Activated CD4-positive, alpha-beta T cell treated with anti-CD3 and anti-CD28 coated beads, Interleukin-2, amount 50 U/mL, for 24 hours (primary cell): Measurements from ENCODE around the gene OR51B4.
"Not testable (repeated sequence)": the region's sequence is repeated elsewhere in the genome, so short reads cannot be mapped to it uniquely, and the experiment has no call there.

ENCODE experiments used
- DNase-seq, 2 donors: peaks; one replicate each; pipeline ENCODE4 v3.0.0-alpha.2; 2020; ENCODE audit warnings: low read depth in 1 of 2, low spot score in 1 of 2

OR51B4 gene, protein sequence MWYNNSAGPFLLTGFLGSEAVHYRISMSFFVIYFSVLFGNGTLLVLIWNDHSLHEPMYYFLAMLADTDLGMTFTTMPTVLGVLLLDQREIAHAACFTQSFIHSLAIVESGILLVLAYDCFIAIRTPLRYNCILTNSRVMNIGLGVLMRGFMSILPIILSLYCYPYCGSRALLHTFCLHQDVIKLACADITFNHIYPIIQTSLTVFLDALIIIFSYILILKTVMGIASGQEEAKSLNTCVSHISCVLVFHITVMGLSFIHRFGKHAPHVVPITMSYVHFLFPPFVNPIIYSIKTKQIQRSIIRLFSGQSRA

GRCh38 chr11:5301846-5302245, at the start of gene OR51B4:
OR51B4 (minus strand) TSS chr11:5301946; CDS start chr11:5301946, 0 bp downstream.
- no peak for DNase-seq

DNA sequence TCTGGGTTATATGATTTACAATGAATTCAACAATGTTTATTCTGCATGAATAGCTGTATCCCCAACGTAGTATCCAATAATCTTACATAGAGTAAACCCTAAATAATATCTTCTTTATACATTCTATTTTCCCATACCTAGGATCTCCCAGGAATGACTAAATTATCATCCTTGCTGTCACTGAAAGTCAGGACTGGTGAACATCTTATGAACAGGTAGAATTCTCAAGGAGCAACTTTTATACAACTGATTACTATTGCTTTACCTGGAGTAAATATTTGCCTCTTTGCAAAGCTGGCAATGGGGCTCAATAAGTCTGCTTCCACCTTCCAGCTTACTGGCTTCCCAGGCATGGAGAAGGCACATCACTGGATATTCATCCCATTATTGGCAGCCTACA, 49.5 kb upstream of the OR51B4 start, which contains the start of gene OR51B6:
Gene OR51B6 (plus strand): TSS at position 301 of the 400 bp plus-strand sequence. CDS start 0 bp downstream, at position 301.
- no peak for DNase-seq

DNA sequence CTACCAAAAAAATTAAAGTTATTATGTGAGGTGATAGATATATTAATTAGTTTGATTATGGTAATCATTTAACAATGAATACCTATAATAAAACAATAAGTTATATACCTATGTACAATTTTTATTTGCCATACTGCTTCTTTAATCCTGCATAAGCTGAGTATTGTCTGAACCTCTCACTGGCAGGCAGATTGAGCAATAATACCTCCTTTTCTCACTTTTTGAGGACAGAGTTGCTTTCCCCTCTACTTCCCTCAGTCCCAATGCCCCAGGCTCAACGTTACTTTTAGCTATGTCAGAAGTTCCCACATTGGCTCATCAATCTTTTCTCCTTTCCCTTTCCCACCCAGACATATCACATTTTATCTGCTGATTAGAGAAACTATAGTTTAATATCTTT, 47.8 kb upstream of the OR51B4 start:
- DNase-seq, result no peak

DNA sequence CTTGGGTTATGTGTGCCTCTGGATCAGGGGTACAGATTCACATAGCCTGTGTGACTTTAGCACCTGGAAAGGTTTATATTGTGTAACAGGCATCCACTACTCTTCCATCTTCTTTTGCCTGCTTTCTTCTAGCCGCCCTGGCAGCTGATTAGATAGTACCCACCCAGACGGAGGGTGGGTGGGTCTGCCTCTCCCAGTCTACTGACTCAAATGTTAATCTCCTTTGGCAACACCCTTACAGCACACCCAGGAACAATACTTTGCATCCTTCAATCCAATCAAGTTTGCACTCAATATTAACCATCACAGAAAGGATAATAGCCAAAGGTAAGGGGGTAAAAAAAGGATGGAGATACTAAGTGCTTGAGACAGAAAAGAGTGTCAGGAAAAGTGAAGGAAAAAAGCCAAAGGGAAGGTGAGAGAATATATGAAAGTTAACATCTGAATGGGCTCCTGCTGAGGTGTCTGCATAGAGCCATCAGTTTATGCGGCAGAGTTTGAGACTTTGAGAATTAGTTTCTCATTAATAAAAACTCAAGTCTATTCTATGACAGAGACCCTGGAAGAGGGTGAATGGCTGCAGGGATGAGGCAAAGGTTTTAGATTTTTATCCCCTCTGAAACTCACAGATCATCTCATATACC, 46.9 kb upstream of the OR51B4 start:
- DNase-seq, result no peak

DNA sequence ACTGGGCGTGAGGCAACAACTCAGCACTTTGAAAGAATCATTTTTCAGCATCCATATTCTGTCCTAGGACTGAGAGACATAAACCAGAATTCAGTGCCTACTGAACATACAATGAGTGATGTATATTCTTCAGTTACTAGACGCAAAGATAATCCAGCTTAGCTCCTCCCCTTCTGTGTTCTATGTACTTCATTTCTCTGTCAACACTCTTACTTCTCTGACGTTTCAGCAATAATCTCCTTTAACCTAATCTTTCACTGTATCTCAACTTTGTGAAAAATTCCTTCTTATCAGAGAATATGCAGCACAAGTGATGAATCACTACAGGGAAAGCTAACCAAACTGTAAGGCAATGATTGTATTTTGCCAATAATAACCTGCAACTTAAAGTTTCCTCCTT, 44.1 kb upstream of the OR51B4 start:
- DNase-seq, result no peak

- no peak for DNase-seq
These were observed 42.0 kb upstream of the OR51B4 start, which contains the start of gene OR51B5 for GRCh38 chr11:5343474-5344335. OR51B5 (minus strand) TSS chr11:5343524; CDS start chr11:5343524, 0 bp downstream.

- no peak for DNase-seq
These were observed 38.1 kb upstream of the OR51B4 start for GRCh38 chr11:5339771-5340322.

- DNase-seq, result not testable (repeated sequence)
These were observed 35.5 kb upstream of the OR51B4 start for GRCh38 chr11:5337253-5337652.

DNA sequence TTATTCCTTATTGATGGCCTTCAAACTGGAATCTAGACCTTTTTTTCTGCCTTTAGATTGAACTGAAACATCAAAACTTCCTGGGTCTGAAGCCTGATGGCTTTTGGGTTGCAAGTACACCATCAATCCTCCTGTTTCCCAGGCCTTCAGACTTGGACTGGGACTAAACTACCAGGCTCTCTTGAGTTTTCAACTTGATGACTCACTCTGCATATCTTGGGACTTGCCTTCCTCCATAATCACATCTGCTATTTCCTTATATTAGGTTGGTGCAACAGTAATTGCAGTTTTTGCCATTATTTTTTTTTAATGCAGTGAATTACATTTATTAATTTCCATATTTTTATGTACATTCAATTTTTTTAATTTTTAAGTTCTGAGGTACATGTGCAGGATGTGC, 34.6 kb upstream of the OR51B4 start:
- no peak for DNase-seq

DNA sequence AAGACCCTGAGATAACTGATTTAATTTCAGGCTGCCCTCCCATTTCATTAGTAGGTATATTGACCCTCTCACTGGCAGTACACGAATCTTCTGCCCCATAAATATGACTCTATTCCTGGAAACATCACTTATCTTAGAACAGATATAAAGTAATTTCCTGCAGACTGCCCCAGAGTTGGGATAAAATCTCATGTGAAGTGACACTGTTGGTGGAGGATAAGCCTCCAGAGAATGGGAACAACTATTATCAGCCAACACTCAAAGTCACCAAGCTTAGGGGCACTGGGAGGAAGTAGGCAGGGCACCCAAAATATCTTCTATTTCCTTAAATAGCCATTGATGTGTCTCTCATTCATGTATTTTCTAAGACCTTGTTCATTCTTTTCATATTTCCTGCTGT, 33.4 kb upstream of the OR51B4 start:
- DNase-seq, result no peak

- no peak for DNase-seq
These were observed 22.5 kb upstream of the OR51B4 start, which contains the start of gene OR51B2 for GRCh38 chr11:5324197-5324596. OR51B2 (minus strand) TSS chr11:5324297; CDS start chr11:5324297, 0 bp downstream.

DNA sequence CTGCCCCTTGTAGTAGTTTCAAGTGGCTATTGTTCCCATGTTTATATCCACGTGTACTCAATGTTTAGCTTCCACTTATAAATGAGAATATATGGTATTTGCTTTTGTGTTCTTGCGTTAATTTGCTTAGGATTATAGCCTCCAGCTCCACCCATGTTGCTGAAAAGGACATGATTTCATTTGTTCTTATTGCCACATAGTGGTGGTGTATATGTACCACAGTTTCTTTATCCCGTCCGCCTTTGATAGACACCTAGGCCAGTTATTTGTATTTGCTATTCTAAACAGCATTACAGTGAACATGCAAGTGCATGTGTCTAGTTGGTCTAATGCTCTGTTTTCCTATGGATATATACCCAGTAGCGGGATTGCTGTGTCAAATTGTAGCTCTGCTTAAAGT, 15.5 kb upstream of the OR51B4 start:
- DNase-seq, result no peak

DNA sequence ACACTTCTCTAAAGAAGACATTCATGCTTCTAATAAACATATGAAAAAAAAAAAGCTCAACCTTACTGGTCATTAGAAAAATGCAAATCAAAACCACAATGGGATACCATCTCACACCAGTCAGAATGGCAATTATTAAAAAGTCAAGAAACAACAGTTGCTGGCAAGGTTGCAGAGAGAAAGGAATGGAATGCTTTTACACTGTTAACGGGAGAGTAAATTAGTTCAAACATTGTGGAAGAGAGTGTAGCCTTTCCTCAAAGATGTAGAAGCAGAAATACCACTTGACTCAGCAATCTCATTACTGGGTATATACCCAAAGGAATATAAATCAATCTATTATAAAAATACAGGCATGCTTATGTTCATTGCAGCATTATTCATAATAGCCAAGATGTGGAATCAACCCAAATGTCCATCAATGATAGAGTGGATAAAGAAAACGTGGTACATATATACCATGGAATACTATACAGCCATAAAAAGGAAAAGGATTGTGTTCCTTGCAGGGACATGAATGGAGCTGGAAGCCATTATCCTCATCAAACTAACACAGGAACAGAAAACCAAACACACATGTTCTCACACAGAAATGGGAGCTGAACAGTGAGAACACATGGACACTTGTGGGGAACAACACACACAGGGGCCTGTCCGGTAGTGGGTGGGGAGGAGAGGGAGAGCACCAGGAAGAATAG, 11.7 kb upstream of the OR51B4 start:
- not testable (repeated sequence) for DNase-seq

- no peak for DNase-seq
These were observed 8.7 kb upstream of the OR51B4 start for GRCh38 chr11:5310423-5310822.

GRCh38 chr11:5307256-5308019, 5.7 kb upstream of the OR51B4 start:
- no peak for DNase-seq

GRCh38 chr11:5304046-5304445, 2.3 kb upstream of the OR51B4 start:
- DNase-seq, result no peak

DNA sequence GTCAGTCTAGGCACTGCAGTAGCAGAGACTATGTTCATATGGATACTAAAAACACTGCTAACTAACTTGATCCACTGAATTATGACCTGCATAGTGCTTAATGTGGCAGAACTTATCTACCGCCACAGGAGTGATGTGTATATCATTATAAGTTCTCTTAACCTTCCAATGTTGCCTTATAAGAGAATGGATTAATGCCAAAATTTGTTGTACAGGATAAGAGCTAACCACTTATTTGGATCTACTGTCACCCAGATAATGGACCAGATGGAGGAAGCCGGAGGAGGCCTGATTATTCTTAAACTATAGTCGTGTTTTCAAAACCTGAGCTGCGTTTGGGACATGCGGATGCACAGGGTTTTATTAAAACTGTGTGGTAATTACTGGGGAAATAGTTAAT, 1.9 kb upstream of the OR51B4 start:
- no peak for DNase-seq

- no peak for DNase-seq
These were observed 1.5 kb downstream of the OR51B4 start for GRCh38 chr11:5300251-5300650.

DNA sequence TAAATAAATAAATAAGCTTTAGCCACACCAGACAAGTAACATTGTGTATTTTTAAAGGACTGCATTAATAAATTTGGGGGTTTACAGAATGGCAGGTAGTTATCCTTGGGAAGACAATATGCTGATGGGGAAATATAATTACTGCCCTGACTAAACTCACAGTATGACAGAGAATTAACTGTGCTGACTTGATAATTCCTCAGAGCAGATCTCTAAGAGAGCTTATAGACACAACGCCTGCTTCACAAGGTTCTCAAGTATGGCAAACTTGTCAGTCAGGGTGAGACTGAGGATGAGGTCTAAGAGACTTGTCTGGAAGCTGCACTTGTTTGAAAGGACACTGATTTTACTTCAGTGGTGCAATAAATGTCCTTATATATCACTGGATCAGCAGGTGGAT, 3.3 kb downstream of the OR51B4 start:
- DNase-seq, result no peak
